ENCODE data around the gene UTS2B.

Gene UTS2B

GRCh38 chr3:191269289-191270085, 60.8 kb downstream of the UTS2B start:
- no peak for FAIRE-seq

DNA sequence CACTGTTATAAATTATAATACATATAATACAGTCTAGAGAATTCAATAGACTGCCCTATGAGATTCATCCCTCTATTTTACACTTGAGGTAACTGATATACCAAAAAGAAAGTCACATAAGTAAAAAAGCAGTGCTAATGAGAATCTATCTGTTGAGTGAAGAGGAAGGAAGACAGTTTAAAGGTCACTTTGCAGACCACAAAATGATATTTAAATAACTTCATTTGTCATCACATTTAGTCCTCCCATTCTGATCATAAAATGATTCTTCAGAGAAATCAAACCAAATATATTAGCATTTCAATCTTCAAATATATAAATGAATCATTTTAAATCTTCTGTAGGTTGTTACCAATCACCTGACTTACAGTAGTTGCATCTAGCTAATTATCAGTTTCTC, 61.6 kb downstream of the UTS2B start:
- FAIRE-seq = peak; percentile 51

DNA sequence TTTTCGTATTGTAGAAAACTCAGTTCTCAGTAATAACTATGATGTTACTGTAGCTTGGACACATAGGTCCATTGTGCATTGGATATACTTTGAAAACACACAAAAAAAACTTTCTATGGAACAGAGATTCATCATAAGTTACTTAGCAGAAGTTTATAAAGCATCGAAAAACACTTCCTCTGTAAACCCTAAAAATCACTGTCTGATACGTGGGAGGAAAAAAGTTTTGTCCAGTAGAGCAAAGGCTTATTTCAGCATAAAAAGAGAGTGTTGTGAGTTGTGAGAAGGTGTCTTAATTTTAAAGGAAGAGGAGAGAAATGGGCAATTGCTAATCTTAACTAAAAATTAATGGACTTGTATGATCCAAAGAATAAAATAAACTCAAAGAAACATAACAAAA, 66.5 kb downstream of the UTS2B start:
- no peak for FAIRE-seq

DNA sequence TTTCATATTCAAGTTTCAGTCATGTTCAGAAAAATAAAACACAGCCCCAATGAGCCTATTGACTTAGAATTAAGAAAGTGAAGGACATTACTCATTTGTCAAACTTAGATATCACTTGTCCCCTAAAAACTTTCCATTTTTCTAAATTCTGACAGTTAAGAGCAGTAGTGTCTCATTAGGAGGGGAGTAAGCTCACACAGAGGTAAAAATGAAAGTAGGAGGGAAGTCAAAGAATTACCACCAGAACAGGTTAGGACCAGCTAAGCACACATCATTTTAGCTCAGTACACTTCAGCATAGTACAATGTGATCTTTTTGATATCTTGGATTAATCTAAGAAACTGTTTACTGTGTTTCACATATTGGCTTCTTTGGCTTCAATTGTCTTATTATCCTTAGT, 67.0 kb downstream of the UTS2B start:
- no peak for FAIRE-seq

GRCh38 chr3:191262650-191263049, 67.7 kb downstream of the UTS2B start:
- peak; percentile 94 for FAIRE-seq

- no peak for FAIRE-seq
Measured at GRCh38 chr3:191261304-191261638, 69.1 kb downstream of the UTS2B start.

DNA sequence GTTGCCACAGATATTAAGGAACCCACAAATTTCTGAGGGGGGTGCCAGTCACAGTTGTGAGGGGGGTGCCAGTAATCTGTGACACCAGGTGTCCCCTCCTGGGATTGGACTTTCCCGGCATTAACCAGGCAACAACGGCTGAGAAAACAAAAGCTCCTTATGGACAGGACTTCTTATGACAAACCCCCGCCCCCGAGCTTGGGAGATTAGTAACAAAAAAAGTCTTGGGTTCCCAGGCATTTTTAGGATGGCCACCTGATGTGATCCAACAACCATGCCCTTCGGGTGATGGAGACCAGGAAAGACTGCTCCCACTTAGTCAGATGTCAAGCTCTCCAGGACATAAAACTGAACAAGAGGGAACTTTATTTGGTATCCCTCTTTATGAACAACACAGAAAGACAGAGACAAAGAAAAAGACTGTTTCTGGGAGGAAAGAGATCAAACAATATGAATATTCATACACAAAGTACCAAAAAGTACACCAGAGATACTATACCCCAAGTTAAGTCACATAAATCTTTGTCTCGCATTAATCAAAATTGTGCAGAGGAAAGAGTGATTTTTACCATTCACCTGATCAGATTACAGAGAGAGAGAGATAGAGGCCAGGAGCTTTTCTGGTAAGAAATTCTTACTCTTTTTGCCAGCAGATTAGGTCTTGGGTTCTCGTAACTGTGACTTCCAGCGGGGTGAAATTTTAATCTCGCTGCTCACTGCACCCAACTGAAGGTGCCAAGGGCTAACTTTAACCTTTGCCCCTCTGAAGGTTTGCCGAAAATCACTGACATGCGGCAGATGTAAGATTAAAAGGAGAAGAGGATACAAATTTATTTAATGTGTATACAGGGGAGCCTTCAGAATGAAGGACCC, 69.7 kb downstream of the UTS2B start:
- peak; percentile 98 for FAIRE-seq

DNA sequence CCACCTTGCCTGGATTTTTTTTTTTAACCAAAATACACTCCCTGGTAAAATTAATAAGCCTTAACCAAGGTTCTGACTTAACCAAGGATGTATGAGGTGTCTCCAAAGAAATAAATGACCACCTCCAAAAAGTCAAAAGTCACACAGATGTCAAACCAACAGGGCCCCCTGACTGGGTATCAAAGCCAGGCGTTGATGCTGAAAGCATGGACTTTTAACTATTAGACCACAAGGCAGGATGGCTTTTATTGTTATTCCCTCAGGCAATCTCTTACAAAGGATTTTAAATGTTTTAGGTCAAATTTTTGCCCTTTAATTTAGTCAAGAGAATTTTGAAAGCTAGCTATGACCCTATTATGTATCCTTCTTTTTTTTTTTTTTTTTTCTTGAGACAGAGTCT, 70.8 kb downstream of the UTS2B start:
- peak; percentile 99 for FAIRE-seq

GRCh38 chr3:191257286-191257685, 73.0 kb downstream of the UTS2B start:
- FAIRE-seq = no peak

DNA sequence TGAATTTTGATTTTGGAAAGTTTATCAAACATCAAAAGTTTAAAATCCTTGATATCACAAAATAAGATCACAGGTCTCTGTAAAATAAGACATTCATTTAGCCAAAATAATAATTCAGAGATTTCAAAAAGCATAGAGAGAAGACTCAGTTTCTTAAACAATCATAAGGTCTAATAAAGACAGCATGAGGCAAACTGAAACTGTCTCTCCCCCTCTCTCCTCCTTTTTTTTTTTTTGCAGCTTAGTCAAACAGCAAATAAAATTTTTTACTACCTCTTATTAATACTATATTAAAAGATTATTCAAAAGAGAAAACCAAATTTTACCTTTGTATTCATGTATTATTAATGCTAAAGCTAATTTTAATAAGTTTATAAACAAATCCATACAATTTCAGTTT, 73.9 kb downstream of the UTS2B start:
- no peak for FAIRE-seq

DNA sequence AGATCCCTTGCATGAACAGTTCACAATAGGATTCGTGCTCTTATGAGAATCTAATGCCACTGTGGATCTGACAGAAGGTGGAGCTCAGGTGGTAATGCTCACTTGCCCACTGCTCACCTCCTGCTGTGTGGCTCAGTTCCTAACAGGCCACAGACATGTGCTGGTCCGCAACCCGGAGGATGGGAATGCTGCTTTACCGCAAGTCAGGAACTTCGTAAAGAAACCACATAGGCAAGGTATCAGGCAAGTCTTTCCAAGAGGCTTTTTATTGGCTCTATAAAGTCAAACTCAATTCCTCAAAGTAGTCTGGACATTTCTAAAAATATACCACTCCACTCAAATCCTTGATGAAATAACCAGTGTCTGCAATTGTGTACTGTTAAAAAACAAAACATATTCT, 75.2 kb downstream of the UTS2B start:
- FAIRE-seq = no peak

DNA sequence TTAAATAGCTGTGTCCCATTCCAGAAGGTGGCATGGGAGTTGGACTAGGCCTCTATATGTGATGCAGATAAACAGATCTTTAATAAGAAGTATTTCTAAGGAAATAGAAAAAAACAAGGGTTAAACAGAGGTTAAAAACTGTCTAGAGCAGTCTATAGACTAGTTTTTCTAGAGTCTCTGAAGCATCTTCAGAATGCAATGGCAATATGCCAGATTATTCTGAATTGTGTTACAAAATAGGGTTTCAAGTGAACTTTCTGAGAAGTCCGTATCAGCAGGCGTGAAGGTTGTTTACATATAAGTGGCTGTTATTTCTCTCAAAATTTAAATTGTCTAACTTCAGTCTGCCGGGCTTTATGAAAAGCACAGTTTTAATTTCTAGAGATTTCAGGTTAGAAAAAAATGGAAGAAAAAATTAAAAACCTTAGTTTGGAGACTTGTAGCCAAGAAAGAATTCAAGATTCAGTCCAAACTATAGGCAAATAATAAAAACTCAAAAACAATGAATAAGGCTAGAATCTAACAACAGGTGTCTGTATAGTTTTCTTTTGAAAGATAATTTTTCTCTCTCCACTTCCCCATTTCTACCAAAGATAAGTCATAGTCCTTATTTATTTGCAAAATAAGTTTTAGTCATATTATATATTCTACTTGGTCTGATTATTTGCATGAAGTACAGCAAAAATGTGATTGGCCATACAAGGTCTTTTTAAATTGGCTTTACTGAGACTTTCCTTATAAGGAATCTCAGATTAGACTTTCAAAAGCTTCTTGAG, 76.0 kb downstream of the UTS2B start:
- FAIRE-seq = no peak

DNA sequence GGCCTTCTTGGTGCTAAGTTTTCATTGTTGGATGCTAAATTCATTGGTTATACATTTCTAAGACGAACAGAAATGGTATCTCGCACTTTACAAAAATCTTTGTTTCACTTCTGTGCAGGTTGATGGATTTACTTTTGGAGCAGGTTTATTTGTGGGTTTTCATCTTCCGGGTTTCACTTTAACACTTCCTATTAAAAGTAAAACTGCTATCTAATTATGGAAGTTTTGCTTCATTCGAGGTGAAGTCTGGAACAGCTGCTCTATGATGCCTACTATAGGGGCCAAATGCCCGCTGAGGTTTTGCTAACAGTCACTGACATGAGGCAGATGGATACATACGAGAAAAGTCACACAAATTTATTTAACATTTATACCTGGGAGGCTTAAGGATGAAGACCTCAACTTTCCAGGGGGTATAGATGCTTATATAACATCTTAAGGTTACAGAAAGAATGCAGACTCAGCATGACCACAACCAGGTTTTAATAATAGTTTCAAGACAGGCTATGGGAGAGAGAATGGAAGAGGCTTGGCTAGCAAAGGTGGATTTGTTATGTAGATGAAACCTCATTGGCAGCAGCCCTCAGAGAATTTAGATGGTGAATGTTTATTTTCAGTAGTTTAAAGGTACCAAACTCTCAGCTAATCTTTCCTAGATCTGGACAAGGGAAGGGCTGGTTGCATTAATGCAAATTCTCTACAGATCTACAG, 77.1 kb downstream of the UTS2B start:
- FAIRE-seq = peak; percentile 98

DNA sequence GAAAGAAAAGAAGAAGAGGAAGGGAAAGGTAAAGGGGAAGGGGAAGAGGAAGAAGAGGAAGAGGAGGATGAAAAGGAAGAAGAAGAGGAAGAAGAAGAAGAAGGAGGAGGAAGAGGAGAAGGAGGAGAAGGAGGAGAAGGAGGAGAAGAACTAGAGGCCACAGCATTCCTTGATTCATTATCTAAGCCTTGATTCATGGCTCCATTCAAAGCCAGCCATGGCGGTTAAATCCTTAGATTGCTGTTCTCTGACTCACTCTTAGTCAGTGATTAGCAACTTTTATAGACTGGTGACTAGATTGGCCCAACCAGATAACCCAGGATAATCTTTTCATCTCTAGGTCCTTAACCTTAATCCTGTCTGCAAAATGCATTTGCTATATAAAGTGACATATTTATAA, 83.7 kb downstream of the UTS2B start:
- FAIRE-seq = no peak

DNA sequence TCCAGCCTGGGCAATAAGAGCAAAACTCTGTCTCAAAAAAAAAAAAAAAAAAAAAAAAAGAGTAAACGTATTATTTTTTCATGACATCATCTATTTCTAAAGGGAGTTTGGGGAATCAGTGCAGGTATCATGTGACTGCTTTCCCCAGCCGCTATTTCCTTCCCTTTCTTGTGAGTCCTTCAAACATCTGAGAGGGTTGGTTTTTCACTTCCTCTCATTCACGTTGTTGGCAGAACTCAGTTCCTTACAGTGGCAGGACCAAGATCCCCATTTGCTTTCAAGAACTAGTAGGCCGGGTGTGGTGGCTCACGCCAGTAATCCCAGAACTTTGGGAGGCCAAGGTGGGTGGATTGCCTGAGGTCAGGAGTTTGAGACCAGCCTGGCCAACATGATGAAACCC, 84.3 kb downstream of the UTS2B start:
- FAIRE-seq = peak; percentile 30

- FAIRE-seq = peak; percentile 97
Measured at GRCh38 chr3:191244242-191244867, 86.0 kb downstream of the UTS2B start.

GRCh38 chr3:191240486-191240885, 89.8 kb downstream of the UTS2B start:
- FAIRE-seq = no peak

- peak; percentile 93 for FAIRE-seq
Measured at GRCh38 chr3:191239407-191240031, 90.8 kb downstream of the UTS2B start.

GRCh38 chr3:191238321-191238817, 92.0 kb downstream of the UTS2B start:
- peak; percentile 97 for FAIRE-seq

DNA sequence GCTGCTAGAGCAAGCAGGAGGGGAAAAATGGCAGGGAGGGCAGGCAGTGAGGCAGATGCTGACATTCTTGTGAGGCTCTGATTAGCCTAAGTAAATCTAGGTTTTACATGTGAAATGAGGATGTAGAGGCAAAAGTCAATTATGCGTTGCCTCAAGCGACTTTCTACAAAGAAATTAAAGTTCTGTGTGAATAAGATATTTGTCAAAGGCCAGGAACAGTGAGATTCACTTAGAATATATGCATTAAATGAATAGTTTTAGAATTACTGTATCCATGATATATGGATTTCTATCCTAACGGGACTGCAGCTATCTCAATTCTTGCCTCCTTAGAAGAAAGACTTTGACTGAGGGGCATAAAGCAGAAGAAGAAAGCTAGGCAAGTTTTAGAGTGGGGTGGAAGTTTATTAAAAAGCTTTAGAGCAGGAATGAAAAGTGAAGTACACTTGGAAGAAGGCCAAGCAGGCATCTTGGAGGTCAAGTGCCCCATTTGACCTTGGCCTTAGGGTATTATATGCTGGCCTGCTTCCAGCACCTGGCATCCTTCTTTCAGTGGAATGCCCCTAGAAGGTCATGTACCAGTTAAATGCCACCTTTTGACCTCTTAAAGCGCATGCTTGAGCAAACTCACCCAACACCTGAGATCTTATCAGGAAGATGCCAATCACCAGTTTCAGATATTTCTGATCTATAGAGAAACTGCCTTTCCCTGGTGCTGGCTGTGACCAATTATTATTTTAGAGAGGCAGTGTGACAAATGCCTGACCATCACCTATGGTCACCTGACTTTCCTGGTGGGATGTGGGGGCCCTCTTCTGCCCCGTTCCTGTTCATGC, 93.1 kb downstream of the UTS2B start:
- no peak for FAIRE-seq

- peak; percentile 17 for FAIRE-seq
Measured at GRCh38 chr3:191236646-191237045, 93.7 kb downstream of the UTS2B start.

All from G401.6 (cell line).